Activated CD8-positive, alpha-beta memory T cell treated with anti-CD3 and anti-CD28 coated beads for 48 hours (primary cell): ENCODE measurements around the gene IL19.

Experiments
- DNase-seq, 3 experiments: peaks; one replicate each; pipeline ENCODE4 v3.0.0-alpha.2; 2020; ENCODE audit warnings: low read depth in 2 of 3, low spot score in 2 of 3

The IL19 gene

DNA sequence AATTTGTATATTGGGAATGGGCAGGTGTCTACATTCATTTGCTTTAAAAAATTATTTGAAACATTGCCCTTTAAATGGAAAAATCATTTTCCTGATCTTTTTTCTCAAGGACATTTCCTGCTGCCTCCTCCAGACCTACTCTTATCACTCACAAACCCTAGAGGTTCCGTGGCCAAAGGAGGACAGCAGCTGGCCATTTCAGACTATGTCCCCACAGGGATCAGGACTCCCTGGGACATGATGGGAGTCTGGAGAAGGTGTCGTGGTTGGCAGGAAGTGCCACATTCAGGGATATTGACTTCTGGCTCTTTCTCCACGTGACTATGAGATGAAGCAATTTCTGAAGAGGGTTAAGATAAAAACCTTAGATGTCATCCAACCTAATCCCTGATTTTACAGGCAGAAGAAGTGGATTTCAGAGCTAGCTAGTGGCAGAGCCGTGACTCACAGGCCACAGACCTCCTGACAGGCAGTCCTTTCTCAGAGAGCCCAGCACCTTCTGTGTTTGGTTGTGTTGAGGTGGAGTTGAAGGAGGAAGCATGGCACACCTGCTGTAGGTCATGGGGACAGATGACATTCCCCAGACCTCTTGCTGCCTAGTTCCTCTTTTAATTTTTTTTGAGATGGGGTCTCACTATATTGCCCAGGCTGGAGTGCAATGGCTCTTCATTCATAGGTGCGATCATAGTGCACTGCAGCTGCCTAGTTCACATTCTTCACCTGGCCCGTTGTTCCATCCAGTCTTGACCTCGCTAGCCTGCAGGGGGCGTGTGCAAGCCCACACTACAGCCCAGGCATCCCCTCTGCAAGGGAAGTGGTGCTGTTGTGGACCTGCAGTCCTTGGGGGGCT is 27.2 kb downstream of the IL19 start:
- DNase-seq = no peak

DNA sequence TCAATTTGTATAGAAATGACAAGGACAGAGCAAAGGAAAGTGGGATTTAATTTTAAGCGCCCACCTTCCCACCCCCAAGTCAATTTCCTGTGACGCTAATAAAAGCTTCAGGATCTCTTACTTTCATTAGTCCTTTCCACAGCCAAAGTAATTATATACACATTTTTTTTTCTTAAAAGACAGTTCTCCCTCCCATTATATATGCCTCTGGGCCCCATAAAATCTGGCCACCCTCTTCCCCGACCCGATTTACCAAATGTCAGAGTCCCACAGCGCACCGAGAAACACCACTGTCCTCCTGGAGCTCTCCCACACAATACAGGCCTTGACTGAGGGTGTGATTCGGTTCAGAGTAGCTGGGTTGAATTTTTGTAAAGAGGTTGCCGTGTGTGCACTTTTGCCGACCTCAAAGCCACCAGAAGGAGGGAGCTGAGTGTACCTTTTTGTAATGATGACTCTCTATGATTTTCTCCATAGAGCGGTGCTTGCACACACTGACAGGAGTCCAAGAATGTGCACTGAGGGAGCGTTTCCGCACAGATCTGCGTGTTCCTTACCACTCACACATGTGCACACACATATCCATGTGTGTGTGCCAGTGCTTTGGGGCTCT is 27.9 kb downstream of the IL19 start:
- no peak for DNase-seq

DNA sequence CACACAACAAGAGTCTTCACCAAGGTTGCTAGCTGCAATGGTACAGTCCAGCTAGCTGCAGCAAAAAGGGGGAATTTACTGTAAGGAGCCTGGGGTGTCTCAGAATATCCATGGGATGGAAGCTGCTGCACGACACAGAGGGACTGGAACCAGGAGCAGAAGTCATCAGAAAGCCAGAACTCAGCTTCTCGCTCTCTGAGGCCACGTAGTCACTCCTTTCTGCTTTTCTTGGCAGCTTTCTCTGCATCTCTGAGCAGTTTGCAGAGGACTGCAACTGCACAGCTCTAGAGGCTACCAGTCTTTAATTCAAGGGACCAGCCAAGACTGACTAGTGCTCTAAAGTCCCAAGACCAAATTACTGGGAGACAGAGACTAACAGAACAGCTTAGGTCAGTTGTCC is 28.7 kb downstream of the IL19 start:
- DNase-seq = no peak

DNA sequence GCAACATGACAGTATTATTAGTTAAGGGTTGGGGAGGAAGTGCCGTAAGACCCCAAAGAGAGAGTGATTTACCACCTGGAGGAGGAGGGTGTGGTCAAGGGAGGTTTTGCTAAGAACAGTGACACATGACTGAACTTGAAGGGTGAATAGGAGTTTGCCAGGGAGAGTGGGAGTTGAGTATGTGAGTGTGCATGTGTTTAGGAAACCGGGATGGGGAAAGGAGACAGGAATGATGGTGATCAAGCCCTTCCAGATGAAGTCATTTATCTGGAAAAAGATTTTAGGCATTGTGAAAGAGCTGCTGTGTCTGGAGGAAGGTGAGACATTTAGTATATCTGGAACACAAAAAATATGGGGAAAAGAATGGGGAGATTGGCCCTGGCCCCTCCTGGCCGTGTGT is 29.8 kb downstream of the IL19 start:
- no peak for DNase-seq

DNA sequence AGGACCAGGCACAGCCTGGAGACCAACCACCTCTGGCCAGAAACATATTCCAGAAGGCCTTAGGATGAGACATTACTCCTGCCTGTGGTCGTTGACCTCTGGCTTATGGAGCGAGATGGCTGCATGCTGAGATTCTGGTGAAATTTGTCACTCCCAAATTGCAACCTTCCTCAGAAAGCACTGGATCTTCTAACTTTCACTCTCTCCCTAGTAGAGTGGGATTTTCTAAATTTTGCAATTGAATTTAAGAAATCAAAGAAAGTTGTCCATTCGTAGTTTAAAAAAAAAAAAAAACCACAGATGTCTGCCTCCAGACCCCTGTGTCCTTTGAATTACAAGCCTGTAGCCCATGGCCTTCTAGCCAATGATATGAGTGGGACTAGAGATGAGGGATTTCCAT is 30.3 kb downstream of the IL19 start:
- DNase-seq = no peak

DNA sequence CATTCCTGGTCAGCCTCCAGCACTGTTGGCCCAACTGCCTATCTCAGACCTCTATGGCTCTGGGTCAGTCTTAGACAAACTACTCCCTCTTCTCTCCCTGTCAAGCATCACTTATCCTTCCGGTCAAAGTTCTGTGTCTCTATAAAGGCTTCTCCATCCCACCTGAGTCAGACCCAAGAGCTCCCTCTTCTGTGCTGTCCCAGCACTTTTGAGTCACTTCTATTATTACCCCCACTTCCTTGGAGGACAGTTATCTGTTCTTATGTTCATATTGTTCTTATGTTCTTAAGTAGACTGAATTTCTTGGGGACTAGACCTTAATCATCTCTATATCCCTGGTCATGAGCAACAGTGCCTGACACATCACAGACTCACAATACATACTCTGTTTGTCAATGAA is 30.9 kb downstream of the IL19 start:
- DNase-seq = no peak

DNA sequence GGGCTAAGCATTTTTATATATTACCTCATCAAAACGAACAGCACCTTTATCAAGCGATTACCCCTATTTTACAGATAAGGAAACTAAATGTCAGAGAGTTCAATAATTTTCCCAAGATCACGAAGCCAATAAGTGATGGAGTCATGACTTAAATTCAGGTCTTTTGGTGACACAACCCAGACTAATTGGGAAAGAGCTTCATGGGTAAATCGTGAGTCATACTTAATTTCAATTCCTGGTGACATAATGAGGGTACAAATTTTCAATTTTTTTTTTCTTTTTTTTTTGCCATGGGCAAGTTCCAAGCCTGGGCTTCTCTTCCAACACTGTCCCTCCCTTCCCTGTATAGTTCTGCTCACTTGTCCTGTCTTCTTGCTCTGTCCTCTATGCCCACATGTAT is 31.8 kb downstream of the IL19 start:
- DNase-seq = no peak

DNA sequence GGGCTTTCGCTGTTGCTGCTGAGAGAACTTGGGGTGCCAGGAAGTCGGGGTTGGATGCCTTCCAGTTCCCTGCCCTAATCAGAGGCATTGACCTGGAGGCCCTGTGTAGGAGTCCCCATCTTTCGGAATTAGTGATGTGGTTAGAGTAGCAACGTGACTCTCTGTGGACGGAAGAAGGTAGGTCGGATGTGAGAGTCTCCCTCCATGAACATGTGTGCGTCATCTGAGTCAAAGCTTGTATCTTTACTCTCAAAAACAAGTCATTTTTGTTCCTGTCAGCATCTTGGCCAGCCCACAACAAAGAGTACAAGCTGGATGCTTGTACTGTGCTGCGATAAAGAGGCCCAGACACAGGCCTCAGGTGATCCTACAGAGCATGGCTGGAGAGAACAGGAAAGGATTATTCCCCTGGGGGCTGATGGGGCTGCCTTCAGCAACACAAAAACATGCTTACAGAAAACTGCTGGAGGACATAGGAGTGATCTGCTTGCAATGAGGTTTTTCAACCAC is 32.7 kb downstream of the IL19 start:
- peak in 2 of 3 experiments; percentile 38 to 52 for DNase-seq

DNA sequence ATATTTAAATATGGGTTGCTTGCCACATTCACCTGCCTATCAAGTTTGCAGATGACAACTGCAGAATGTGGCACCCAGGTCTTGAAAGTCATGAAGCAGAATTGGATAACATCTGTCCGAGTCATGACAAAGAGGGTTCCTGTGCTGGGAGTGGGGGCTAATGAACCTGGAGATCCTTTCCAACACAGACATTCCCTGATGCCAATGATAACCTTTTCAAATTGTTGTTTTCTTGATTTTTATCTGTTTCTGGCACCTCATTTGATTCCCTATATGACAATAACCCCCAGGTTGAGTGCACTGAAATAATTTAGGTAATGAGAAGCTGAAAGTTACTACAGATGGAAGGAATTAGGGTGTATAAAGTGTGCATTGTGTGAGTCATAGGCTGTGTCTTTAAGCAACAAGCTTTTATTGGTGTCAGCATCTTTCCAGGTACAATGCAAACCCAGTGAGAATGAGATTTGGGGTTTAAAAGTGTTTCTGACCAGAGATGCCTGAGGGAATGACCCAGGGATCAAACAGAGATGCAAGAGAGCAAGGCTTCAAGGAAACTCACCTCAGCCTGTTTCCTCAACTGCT is 33.7 kb downstream of the IL19 start:
- DNase-seq = no peak

DNA sequence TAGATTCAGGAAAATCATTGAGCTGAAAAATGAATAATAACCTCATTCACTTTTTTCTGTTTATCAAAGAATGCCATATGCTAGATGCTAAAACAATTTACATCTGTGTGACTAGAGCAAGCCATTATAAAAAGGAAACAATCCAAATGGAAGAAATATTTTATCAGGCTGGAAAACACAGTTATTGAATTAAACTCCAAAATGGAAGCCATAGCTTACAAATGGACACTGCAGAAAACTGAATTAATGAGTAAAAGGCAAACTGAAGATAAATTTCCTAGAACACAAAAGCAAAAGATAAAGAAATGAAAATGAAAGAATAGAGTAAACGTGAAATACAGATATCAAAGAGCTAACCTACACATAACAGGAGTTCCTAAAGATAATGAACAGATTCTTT is 34.8 kb downstream of the IL19 start:
- DNase-seq = no peak

DNA sequence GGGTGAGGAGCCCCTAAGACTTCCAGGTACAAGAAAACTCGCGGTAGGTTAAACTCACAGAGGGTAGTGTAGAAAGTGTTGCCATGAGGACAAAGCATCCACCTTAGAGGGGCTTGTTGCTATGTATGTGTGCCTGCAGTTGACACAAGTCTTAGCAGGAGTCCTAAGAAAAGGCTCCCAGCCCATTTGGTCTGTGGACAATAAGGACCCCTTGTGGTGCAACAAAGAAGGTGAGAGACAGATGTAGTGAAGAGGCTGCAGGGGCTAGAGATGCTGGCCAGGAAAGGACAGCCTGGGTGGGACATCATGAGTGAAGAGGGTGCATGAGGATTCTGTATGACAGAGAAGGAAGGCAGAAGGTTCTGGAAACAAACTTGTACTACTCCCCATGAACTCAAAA is 38.0 kb downstream of the IL19 start:
- no peak for DNase-seq

DNA sequence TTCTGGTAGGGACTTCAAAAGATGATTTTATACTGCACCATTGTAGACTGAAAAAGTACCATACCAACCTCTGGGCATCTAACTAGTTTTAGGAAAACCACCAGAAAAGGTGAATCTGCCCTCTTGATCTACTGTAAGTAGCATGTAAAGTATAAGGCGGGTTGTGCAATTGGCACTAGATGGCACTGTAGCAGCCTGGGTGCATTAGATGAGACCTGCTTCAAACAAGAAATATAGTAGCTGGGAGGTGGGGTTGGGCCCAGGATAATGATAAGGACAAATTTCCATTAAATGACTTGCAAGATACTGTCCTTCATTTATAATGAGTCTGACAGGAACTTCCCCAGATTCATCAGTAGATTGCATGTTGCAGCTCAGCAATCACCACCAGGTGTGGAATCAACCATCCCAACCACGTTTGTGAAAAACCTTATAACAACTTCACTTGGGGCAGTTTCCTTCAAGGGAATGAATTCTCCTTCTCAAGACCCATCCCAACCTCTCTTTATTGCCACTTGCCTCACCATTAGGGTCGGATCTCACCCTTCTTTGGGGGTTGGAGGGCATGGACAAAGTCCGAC is 39.0 kb downstream of the IL19 start:
- DNase-seq = no peak

DNA sequence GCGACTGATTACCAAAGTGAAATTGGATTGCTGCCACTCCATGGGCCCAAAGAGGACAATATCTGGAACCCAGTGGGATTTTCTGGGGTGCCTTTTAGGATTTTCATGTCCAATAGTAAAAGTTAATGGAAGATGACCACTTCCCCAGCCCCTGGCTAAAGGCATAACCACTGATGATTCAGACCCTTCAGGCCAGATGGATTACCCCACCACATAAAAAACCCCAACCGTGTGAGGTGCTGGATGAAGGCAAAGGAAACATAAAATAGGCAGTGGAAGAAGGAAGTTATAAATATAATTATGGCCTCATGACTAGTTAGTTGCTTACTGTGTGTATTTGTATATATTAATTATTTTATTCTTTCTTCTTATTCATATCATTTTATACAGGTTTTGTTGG is 41.9 kb downstream of the IL19 start:
- no peak for DNase-seq

DNA sequence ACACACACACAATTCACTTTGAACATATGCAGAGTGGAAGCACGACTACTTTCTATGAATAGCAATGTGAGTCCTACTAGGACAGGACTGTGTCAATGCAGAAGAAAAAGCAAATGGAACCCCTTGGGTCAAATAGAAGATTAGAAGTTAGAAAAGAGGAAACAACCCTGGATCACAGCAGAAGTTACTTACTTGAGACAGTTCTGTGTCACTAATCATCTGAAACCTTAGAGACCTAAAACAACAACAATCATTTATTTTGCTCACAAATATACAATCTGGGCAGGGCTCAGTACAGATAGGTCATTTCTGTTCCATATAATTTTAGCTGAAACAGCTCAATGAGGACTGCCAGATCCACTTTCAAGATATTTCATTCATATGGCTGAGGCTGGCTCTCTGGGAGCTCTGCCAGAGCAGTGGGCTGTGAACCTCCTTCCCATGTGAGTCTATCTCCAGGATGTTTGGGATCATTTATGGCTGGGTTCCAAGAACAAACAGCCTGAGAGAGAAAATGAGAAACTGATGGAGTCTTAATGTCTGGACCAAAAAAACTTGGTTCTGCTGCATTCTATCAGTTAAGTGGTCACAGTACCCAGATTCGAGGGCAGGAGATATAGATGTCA is 44.3 kb downstream of the IL19 start:
- no peak for DNase-seq

DNA sequence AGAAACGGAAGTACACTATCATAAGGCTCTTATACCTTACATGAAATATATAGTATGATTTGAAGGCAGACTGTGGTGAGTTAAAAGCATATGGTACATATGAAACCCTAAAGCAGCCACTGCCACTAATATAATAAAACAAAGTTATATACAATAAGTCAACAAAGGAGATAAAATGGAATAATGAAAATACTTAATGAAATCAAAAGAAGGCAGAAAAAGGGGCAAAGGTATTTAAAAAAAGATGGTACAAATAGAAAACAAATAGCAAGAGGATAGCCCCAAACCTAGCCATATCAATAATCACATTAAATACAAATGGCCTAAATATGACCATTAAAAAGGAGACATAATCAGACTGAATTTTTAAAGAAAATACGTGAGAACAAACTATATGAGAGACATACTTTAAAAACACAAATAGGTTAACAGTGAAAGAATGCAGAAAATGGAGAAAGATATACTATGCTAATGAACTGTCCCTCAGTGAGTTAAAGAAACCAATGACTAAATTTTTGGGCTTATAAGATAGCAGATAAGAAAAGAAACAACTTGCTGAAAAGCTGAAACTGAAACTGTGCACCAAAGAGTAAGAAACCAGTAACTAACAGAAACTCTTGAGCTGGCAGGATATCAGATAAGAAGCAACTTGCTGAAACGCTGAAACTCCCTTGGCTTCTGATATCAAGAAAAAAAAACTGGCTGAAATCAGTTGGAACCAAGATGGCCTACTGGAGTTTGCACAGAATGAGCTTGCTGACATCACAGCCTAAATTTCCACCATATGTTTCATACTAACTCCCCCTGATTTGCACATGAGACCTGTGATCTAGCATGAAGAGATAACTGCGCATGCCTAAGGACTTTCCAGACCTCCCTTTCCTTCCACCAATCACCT is 46.1 kb downstream of the IL19 start:
- no peak for DNase-seq

DNA sequence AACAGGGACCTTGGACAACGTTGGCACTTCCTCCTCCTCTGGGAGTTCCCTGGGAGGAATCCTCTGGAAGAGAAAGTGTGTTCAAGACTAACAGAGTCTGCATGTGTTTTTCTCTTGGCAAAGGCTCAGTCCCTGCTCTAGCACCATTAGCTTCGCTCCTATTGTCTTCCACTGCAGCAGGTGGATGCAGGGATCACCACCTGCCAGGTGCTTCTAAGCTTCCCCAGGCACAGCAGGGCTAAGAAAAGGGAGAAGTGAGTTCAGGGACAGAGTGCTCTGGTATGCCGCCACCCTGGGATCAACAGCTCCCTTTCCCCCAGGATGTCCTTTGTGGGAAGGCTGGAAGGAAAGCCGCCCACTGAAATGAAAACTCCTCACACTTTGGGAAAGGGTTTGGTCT is 50.9 kb downstream of the IL19 start:
- DNase-seq = no peak

DNA sequence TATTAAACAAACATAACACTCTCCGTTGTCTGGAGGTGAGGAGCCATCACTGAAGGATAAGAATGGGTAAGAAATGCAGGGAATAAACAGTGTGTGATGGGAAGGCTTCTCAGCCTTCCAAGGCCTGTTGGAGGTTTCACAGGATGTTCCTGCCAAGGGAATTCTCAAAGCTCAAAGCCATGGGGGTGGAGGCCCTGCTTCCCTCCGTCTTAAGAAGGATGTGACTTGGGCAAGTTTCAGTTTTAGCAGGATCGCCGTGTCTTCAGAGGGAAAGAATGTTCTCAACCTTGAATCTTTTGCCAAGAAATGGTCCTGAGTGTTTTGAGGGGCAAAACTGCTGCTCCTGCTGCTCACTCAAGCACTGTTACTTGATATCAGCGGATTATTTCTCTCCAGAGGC is 53.2 kb downstream of the IL19 start:
- no peak for DNase-seq

DNA sequence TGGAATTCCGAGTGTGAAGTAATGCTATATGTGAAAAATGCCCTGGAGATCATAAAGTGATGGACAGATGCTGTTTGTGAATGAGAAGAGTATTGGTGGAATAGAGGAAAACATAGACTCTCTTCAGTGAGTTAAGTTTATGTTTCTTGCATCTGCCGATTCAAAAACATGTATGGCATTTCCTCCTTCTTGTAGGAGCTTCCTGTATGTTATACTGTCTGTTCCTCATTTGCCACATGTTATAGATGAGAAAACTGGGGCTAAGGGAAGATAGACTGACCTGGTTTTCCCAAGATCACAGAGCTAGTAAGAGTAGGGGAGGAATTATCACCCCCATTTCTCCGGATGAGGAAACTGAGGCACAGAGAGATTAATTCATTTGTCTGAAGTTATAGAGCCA is 53.8 kb downstream of the IL19 start:
- DNase-seq = no peak

DNA sequence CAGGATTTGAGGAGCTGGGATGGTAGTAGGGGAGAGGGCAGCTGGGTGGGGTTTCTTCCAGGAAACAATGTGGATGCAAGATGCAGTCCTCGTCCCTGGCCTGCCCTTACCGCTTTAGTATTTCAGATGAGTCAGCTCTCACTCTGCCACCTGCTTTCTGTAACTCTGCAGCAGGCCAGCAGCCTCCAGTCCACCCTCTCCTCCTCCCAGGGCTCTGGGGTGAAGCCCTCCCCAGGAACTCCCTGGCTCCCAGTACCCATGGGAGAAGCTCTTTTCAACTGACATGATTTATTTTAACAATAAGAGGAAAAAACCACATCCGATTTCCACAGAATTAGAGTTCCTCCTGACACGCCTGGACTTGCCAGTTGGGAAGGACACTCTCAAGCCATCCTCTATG is 55.8 kb downstream of the IL19 start:
- no peak for DNase-seq

DNA sequence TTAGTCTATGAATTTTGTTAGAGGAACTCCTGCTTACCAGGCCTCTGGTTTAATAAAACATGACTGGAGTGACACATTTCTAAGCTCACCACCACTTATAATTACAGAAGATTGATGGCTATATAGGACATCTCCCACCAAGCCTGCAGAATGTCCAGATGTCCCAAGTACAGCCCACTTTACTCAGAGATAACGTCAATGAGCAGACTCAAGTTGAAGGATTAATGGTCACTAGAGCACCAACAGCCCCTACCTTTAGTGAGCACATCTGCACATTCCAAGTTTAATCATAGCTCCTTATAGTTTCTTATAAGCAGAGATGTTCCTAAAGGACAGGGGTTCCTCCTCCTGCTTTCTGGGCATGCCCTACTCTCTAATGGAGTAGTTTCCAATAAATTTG is 57.5 kb downstream of the IL19 start:
- DNase-seq = no peak

DNA sequence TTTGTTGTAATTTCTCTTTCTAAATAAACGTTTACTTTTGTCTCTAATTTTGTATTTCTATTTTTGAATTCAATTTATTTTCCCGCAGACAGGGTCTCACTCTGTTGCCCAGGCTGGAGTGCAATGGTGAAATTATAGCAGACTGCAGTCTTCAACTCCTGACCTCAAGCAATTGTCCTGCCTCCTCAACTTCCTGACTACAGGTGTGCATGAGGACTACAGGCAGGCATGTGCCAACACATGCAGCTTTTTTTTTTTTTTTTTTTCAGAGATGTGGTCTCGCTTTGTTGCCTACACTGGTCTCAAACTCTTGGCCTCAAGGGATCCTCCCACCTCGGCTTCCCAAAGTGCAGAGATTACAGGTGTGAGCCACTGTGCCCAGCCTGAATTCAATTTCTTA is 58.2 kb downstream of the IL19 start:
- DNase-seq = no peak
